ENCODE measurements around the gene PHF21A. TPM values are rescaled to one million over a fixed set of nuclear protein-coding genes. Genes with fewer than 3 reads are reported as not detected.

PHF21A gene
- total and polyA plus RNA-seq, 8 donors, result 36.2 to 77.3 (median 69.3) TPM

- no peak overlapping the region for H3K4me3 ChIP-seq
- no peaks in the 10 kb centered on the region for H3K4me1 ChIP-seq
- no peak for DNase-seq
- no peak for TF ChIP-seq CTCF (IDR thresholded peaks at IDR 0.05)
- no peaks in the 10 kb centered on the region for H3K9me3 ChIP-seq
- H3K36me3 ChIP-seq, result peaks cover 0 to 5% of the 10 kb centered on the region in 2 donors
- intact Hi-C loops (cut with DNase I), result no loop called here
- H3K27me3 ChIP-seq, result no peaks in the 10 kb centered on the region
- no peak for ATAC-seq
- no peak overlapping the region for H3K27ac ChIP-seq
These were observed 57.0 kb downstream of the PHF21A start for GRCh38 chr11:46064221-46064620.

- Histone ChIP-seq H3K36me3 (no peaks in the 10 kb centered on the region), H3K27me3 (no peaks in the 10 kb centered on the region), H3K9me3 (no peaks in the 10 kb centered on the region), H3K4me1 (no peaks in the 10 kb centered on the region), H3K27ac (no peak overlapping the region), H3K4me3 (no peak overlapping the region)
- intact Hi-C loops (cut with DNase I), result no loop called here
- DNase-seq (no peak), ATAC-seq (no peak)
- no peak for TF ChIP-seq CTCF (IDR thresholded peaks at IDR 0.05)
These were observed 58.1 kb downstream of the PHF21A start for GRCh38 chr11:46063138-46063537.

GRCh38 chr11:46060013-46060412, 61.2 kb downstream of the PHF21A start:
- Histone ChIP-seq H3K4me3 (no peak overlapping the region), H3K4me1 (no peaks in the 10 kb centered on the region), H3K27ac (no peak overlapping the region), H3K27me3 (no peaks in the 10 kb centered on the region), H3K9me3 (no peaks in the 10 kb centered on the region), H3K36me3 (no peaks in the 10 kb centered on the region)
- DNase-seq (no peak), ATAC-seq (no peak)
- TF ChIP-seq CTCF (IDR thresholded peaks at IDR 0.05), result no peak
- intact Hi-C loops (cut with DNase I), result no loop called here

GRCh38 chr11:46057489-46057888, 63.8 kb downstream of the PHF21A start:
- intact Hi-C loops (cut with DNase I), result no loop called here
- Histone ChIP-seq H3K27ac (no peak overlapping the region), H3K4me1 (no peaks in the 10 kb centered on the region), H3K36me3 (no peaks in the 10 kb centered on the region), H3K27me3 (no peaks in the 10 kb centered on the region), H3K9me3 (no peaks in the 10 kb centered on the region), H3K4me3 (no peak overlapping the region)
- no peak for TF ChIP-seq CTCF (IDR thresholded peaks at IDR 0.05)
- DNase-seq (no peak), ATAC-seq (no peak)

GRCh38 chr11:46055371-46055770, 65.9 kb downstream of the PHF21A start:
- TF ChIP-seq CTCF (IDR thresholded peaks at IDR 0.05), result no peak
- DNase-seq, result no peak
- H3K4me1 ChIP-seq, result peaks cover 6 to 9% of the 10 kb centered on the region in 2 donors
- intact Hi-C loops (cut with DNase I), result no loop called here
- H3K27ac ChIP-seq, result no peak overlapping the region
- no peaks in the 10 kb centered on the region for H3K9me3 ChIP-seq
- no peak overlapping the region for H3K4me3 ChIP-seq
- H3K27me3 ChIP-seq, result no peaks in the 10 kb centered on the region
- ATAC-seq, result no peak
- no peaks in the 10 kb centered on the region for H3K36me3 ChIP-seq
